Gastrocnemius medialis (tissue), 4 donors: ENCODE data around the gene GCC1. TPM values are rescaled to one million over a fixed set of nuclear protein-coding genes. Genes with fewer than 3 reads are reported as not detected.
A peak's percentile ranks its signal among the peaks of the same experiment; 100 is the strongest.

Source experiments
- ATAC-seq, 2 donors: fragments of 150-250 bp; one replicate each; pipeline ENCODE4 v1.9.1; 2016
- DNase-seq, 2 donors: peaks; one replicate each; pipeline ENCODE4 v3.0.0-alpha.2; 2019
- H3K27ac ChIP-seq, 4 donors: fragments of 200-600 bp; sonication (generic); 1 replicate in 1 of 4; 2 replicates in 3 of 4; pipeline ENCODE4 v1.5.1; 2016 to 2018; ENCODE audit warnings: mild to moderate bottlenecking in 2 of 4, moderate library complexity in 1 of 4
- H3K27me3 ChIP-seq, 3 donors: fragments of 200-600 bp; sonication (generic) in 2 of 3; 1 replicate in 1 of 3; 2 replicates in 2 of 3; pipeline versions ENCODE4 v1.5.1 to v1.6.0; 2016 to 2019; ENCODE audit warnings: mild to moderate bottlenecking in 1 of 3, moderate library complexity in 1 of 3
- H3K36me3 ChIP-seq, 2 donors: fragments of 200-600 bp; sonication (generic) in 1 of 2; one replicate each; pipeline ENCODE4 v1.5.1; 2017 to 2018
- H3K4me1 ChIP-seq, 2 donors: fragments of 200-600 bp; sonication (generic) in 1 of 2; one replicate each; pipeline ENCODE4 v1.5.1; 2016 to 2017; ENCODE audit warnings: mild to moderate bottlenecking in 2 of 2
- H3K4me3 ChIP-seq, 4 donors: fragments of 200-600 bp; sonication (generic) in 3 of 4; 1 replicate in 1 of 4; 2 replicates in 3 of 4; pipeline ENCODE4 v1.5.1; 2016 to 2019; ENCODE audit warnings: mild to moderate bottlenecking in 2 of 4
- H3K9me3 ChIP-seq, 3 donors: fragments of 200-600 bp; sonication (generic) in 2 of 3; 1 replicate in 1 of 3; 2 replicates in 2 of 3; pipeline ENCODE4 v1.5.1; 2016 to 2019
- CTCF ChIP-seq, 5 experiments: fragments of 450-650 bp in 3 of 5; fragments of 200-600 bp in 2 of 5; sonication (generic) in 2 of 5; IDR thresholded peaks in 4 of 5; conservative IDR thresholded peaks in 1 of 5; 1 replicate in 4 of 5; 2 replicates in 1 of 5; pipeline ENCODE4 v1.5.1; 2016 to 2019; ENCODE audit warnings: antibody characterized with exemption in 5 of 5, mild to moderate bottlenecking in 3 of 5, moderate library complexity in 3 of 5
- POLR2A ChIP-seq, 2 donors: fragments of 450-650 bp; IDR thresholded peaks; one replicate each; pipeline ENCODE4 v1.6.1; 2017; ENCODE audit warnings: antibody characterized with exemption in 2 of 2, mild to moderate bottlenecking in 2 of 2, moderate library complexity in 2 of 2
- in situ Hi-C, 4 donors: fragments of 200-750 bp; cut with MboI; loops; one replicate each; pipeline versions ENCODE4 v1.15.0 to v1.8.0; 2017; ENCODE audit warnings: low sequenced_read_pairs in 4 of 4
- intact Hi-C: fragments of 100-400 bp; cut with DNase I; formaldehyde crosslinking; loops from one replicate; pipeline ENCODE4 v1.15.1; 2023; ENCODE audit warnings: low total_unique reads
- total RNA-seq, 4 donors: library from RNA; depleted of rRNA; stranded (reverse); fragments of >200 nt; gene quantifications; one replicate each; pipeline versions ENCODE4 v1.1.0 to v1.2.3, GENCODE V29; 2016

The GCC1 gene
- total RNA-seq, 4 donors from 2014 or later: 12.3 to 17.9 (median 15.4) TPM

GRCh38 chr7:127588019-127588696, 2.8 kb upstream of the GCC1 start, which contains the start of gene ARF5:
TSS of gene ARF5 (plus strand) at chr7:127588411. CDS start at chr7:127588499, 88 bp downstream.
- peak; percentile 83 for ATAC-seq
- peak; percentile 69 to 87 for DNase-seq
- intact Hi-C loops: loop anchor here (1.0 to 10.0 kb wide), 3 partner anchors 63 to 867 kb away; partner anchors contain the start of genes HILPDA and LRRC4

GRCh38 chr7:127587663-127588018, 2.2 kb upstream of the GCC1 start:
- no peak for ATAC-seq
- H3K4me1 ChIP-seq: peaks cover 40 to 44% of the 10 kb centered on the region in 2 donors
- intact Hi-C loops: loop anchor here (1.0 to 10.0 kb wide), 3 partner anchors 64 to 867 kb away; partner anchors contain the start of genes HILPDA and LRRC4

More at GRCh38 chr7:127588019-127588696, 2.8 kb upstream of the GCC1 start, which contains the start of gene ARF5:
- peak within 1 kb of the TSS; percentile 81 to 99 (median 94) for H3K4me3 ChIP-seq
- H3K27me3 ChIP-seq: no peaks in the 10 kb centered on the region
- TF ChIP-seq CTCF (IDR thresholded peaks at IDR 0.05 in 4 of 5, conservative IDR thresholded peaks at IDR 0.05 in 1 of 5): no peak
- TF ChIP-seq POLR2A (IDR thresholded peaks at IDR 0.05): peak; percentile 71 to 80
- peaks cover 35 to 39% of the 10 kb centered on the region in 2 donors for H3K4me1 ChIP-seq
- in situ Hi-C loops: loop anchor here in 1 of 4 donors (25.0 kb wide), 1 partner anchor 201 kb away; the partner anchor contains the start of gene ZNF800
- no peaks in the 10 kb centered on the region for H3K9me3 ChIP-seq
- H3K27ac ChIP-seq: peak within 1 kb of the TSS; percentile 91 to 99 (median 96)
- H3K36me3 ChIP-seq: peaks cover 0 to 23% of the 10 kb centered on the region in 2 donors

GRCh38 chr7:127586346-127586745, 950 bp upstream of the GCC1 start:
- ATAC-seq: no peak
- intact Hi-C loops: loop anchor here (5.0 to 10.0 kb wide), 2 partner anchors 446 to 868 kb away; partner anchors contain the start of genes HILPDA and LRRC4
- H3K27ac ChIP-seq: peak overlapping the region; percentile 87 to 99 (median 91)

More at GRCh38 chr7:127587663-127588018, 2.2 kb upstream of the GCC1 start:
- Histone ChIP-seq H3K4me3 (peak overlapping the region; percentile 81 to 99 (median 94)), H3K27ac (peak overlapping the region; percentile 91 to 99 (median 96)), H3K36me3 (peaks cover 0 to 27% of the 10 kb centered on the region in 2 donors), H3K27me3 (no peaks in the 10 kb centered on the region), H3K9me3 (no peaks in the 10 kb centered on the region)
- no peak for DNase-seq
- in situ Hi-C loops: loop anchor here in 1 of 4 donors (25.0 kb wide), 1 partner anchor 200 kb away; the partner anchor contains the start of gene ZNF800
- TF ChIP-seq CTCF (IDR thresholded peaks at IDR 0.05 in 4 of 5, conservative IDR thresholded peaks at IDR 0.05 in 1 of 5) (no peak), POLR2A (IDR thresholded peaks at IDR 0.05) (no peak)

GRCh38 chr7:127584648-127585043, 750 bp downstream of the GCC1 start:
- in situ Hi-C loops (loop anchor here in 1 of 4 donors (5.0 to 25.0 kb wide), 2 partner anchors 63 to 197 kb away; partner anchors contain the start of gene ZNF800), intact Hi-C loops (loop anchor here (1.0 to 10.0 kb wide), 3 partner anchors 192 to 870 kb away; partner anchors contain the start of genes HILPDA, LRRC4 and ZNF800)
- peak overlapping the region; percentile 87 to 99 (median 91) for H3K27ac ChIP-seq
- TF ChIP-seq CTCF (IDR thresholded peaks at IDR 0.05 in 4 of 5, conservative IDR thresholded peaks at IDR 0.05 in 1 of 5): no peak
- TF ChIP-seq POLR2A (IDR thresholded peaks at IDR 0.05): no peak
- peaks cover 0 to 20% of the 10 kb centered on the region in 2 donors for H3K36me3 ChIP-seq
- peaks cover 58 to 66% of the 10 kb centered on the region in 2 donors for H3K4me1 ChIP-seq
- peak overlapping the region; percentile 81 to 96 (median 90) for H3K4me3 ChIP-seq
- ATAC-seq (no peak), DNase-seq (no peak)
- H3K27me3 ChIP-seq: no peaks in the 10 kb centered on the region
- H3K9me3 ChIP-seq: no peaks in the 10 kb centered on the region

More at GRCh38 chr7:127586346-127586745, 950 bp upstream of the GCC1 start:
- H3K27me3 ChIP-seq: no peaks in the 10 kb centered on the region
- no peaks in the 10 kb centered on the region for H3K9me3 ChIP-seq
- peaks cover 0 to 32% of the 10 kb centered on the region in 2 donors for H3K36me3 ChIP-seq
- DNase-seq: no peak
- no peak overlapping the region for H3K4me3 ChIP-seq
- TF ChIP-seq POLR2A (IDR thresholded peaks at IDR 0.05) (no peak), CTCF (IDR thresholded peaks at IDR 0.05 in 4 of 5, conservative IDR thresholded peaks at IDR 0.05 in 1 of 5) (no peak)
- in situ Hi-C loops: loop anchor here in 1 of 4 donors (25.0 kb wide), 1 partner anchor 199 kb away; the partner anchor contains the start of gene ZNF800
- peaks cover 52 to 57% of the 10 kb centered on the region in 2 donors for H3K4me1 ChIP-seq
